GM19023 (cell line): Measurements from ENCODE around the gene FLNA.
A peak's percentile ranks its signal among the peaks of the same experiment; 100 is the strongest.

ENCODE experiments used
- ATAC-seq: cut with Tn5 transposase; IDR thresholded peaks from one replicate; pipeline ENCODE4 v1.9.1; 2021; ENCODE audit warnings: mild to moderate bottlenecking, moderate library complexity; ENCODE audit not compliant: unreplicated experiment

FLNA gene

DNA sequence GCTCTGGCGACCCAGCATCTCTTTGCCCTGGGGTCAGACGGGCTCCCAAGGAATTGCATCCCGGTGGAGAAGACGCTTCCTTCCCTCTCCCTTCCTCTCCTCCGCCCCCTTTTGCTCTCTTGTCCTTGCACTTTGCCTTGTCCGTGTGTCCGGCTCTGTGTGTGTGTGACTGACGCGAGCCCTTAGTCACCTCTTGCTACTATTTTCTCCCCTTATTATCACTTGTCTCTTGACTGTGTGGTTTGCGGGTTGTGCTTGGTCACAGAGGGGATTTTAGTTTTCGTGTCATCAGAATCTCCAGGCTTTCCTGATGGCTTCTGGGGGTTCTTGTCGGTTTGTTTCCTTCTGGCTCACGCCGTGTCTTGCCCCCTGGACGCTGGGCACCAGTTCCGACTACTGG is 31.4 kb downstream of the FLNA start:
- ATAC-seq, result peak; percentile 6

- ATAC-seq, result peak; percentile 69
Measured at GRCh38 chrX:154341399-154342298, 32.8 kb downstream of the FLNA start.

DNA sequence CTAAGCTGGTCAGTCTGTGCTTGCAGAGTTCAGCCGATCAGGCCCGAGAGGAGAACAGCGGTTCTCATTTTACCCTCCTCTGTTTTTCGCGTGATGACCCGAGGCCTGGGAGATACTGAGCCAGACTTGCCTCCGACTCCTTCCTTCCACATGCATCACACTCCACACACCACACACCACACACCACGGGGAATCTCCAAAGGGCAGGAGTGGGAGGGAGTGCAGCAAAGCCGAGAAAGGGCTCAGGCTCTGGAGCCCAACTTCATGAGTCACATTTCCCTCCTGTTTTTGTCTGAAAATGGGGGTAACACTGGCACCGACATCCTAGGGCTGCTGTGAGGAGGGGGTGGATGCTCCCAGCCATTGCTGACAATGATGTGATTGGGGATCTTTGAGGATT is 39.9 kb downstream of the FLNA start:
- no peak for ATAC-seq

GRCh38 chrX:154333837-154334271 is 40.6 kb downstream of the FLNA start:
- ATAC-seq, result no peak

DNA sequence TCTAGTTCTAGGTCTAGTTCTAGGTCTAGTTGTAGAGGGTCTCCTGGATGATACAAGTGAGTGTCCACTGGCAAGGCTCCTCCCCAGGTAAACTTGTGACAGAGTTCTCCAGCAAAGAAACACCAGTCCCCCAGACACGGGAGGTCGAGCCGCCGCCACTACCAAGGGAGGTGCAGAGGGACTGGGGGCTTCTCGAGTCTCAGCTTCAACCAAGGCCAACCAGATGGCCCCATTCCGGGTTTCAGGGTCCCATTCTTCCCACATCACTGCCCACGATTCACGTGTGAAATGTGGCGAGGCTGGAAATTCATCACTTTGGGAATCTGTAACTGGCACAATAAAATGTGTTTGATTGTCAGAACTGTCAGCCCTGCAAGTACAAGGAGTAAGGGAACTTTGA is 41.3 kb downstream of the FLNA start:
- no peak for ATAC-seq

DNA sequence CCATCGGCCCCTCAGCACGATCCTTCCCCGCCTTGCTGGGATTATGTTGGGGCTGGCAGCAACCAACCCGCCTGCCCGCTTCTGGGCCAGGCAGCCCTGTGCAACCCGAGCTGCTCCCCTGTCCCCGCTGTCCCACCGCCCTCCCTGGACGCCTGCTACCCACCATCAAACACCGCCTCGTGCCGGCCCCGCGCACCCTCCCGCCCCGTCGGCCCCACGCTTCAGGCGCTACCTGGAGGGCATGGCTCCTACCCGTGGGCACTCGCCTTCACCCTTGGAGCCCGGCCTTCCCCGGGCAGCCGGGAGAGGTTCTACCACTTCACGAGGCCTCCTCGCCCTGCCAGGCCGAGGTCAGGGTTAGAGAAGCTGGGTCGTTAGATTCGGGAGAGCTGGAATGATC is 41.9 kb downstream of the FLNA start:
- no peak for ATAC-seq

GRCh38 chrX:154329294-154329693 is 45.1 kb downstream of the FLNA start:
- ATAC-seq, result no peak

DNA sequence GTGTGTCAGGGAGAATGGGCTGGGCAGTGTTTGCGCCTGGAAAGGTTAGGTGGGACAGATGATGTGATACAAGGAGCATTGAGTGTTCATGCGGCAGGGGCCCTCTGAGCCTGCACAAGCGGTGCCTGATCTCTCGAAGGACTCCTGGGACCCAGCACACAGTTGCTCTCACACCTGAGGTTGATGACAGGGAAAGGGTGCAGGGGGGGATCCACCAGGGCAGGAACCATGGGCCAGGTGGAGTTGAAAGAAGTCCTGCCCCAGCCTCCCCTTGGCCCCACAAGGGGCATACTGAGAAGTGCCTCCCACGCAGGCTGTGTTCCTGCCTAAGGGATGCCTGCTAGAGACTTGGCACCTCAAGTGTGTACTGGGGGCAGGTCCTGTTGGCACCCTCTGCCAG is 45.8 kb downstream of the FLNA start:
- no peak for ATAC-seq

DNA sequence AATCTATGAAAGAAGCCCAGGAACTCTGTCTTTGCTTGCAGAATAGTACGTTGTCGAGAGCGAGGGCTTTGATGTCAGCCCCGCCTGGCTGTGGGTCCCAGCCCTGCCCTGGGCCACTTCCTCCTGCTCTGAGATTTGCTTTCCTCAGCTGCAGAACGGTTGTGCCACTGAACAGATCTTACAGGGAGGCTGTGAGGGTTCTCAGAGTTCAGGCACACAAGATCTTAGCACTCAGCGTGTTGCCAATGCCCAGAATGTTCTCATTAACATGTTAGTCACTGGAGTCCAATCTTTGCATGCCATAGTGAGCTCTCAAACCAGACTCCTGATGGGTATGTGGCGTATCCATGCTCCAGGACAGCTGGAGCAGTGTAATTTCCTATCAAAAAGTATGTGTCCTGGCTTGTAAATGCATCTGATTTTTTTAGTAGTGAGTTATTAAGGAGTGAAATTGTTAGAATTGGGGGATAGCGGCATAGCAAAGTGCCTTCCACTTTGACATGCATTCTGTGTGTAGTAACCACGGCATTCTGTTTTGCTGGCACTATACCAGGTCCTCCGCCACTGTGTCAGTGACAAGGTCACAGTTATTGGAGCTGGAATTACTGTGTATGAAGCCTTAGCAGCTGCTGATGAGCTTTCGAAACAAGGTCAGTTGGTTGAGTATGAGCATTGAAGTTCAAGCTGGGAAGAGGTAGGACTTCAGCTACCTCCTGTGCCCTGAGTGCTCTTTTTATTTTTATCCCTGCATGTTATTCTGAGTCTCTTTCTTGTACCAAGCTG is 47.2 kb downstream of the FLNA start:
- ATAC-seq, result no peak

GRCh38 chrX:154325541-154325940 is 48.9 kb downstream of the FLNA start:
- no peak for ATAC-seq

DNA sequence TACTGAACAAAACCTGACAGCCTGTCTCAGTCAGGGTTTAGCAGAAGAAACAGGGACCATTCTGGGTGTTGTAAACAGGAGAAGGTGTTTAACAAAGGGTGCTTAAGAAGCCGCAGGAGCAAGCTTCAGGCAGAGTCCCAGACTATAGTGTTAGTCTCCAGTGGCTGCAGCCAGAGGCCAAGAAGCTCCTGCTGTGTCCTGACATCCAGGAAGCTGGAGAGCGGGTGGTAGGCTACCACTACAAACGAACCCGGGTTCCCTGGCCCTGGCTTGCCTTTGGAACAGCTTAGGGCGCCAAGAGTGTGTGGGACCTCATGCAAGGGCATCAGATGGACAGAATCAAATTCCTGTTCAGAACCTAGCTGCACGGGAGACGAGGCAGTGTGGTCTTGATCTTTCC is 50.9 kb downstream of the FLNA start:
- no peak for ATAC-seq

DNA sequence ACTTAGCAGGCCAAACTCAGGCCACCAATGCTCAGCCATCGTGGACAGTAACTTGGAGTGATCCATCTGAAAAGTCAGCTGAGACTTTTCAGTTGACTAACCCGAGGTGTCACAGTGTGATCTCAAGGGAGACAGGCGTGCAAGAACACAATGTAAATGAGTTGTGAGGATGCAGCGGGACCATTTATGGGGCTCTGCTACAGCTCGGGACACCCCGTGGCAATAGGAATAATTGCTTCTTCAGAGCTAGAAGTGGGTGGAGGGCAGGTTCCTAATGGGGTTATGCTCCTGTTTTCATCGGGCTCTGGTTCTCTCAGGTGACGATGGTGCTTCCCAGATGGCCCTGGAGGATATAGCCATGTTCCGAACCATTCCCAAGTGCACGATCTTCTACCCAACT is 51.5 kb downstream of the FLNA start:
- ATAC-seq, result no peak

DNA sequence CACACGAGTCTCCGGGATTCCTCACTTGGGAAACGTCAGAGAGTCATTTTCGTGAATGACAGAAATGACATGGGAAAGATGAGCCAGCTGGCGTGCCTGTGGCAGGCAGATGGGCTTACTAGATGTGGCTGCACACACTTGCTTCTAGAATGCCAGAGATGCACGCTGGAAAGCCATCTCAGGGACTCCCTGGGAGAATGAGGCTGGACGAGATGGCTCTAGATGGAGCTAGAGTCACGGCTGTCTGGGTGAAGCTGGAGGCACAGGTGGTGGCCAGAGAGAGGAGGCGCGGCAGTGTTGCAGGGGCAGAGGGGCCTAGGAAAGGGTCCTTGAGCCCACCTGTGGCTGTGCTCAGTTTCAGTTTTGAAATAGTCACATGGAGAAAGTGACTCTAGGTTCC is 52.8 kb downstream of the FLNA start:
- ATAC-seq, result no peak

DNA sequence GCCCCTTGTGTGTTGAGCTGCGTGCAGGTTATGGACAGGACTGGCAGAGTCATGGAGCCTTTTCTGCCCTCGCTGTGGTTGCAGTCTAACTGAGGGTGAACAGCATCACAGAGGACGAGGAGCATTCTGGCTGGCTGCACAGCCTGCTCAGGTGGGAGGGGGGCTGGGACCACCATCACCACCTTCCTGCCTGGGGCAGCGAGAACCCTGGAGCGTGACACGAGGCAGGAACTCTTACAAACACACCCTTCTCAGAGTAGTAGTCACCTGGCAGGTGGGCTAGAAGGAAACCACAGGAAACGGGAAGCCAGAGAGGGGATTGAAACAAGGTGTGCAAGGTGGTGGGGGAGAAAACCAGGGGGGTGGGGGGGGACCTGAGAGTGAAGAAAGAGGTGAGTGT is 53.3 kb downstream of the FLNA start:
- no peak for ATAC-seq

DNA sequence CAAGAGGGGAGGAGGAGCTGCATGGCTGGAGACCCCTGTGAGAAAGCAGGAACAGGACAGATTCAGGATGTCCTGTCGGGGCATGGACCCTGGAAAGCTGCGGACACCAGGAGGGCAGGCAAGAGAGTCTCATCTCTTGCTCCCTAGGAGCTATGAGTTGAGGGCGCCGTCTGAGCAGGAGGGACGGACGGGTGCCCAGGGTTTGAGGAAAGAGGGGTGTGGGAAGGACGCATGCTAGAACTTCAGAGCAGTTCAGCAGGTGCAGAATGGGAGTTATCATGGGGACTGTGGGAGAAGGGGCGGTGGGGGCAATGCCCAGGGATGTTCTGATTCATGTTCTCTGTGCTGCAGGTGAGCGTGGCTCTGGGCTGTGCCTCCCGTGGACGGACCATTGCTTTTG is 54.0 kb downstream of the FLNA start:
- ATAC-seq, result no peak

- no peak for ATAC-seq
Measured at GRCh38 chrX:154317391-154317995, 56.9 kb downstream of the FLNA start.

DNA sequence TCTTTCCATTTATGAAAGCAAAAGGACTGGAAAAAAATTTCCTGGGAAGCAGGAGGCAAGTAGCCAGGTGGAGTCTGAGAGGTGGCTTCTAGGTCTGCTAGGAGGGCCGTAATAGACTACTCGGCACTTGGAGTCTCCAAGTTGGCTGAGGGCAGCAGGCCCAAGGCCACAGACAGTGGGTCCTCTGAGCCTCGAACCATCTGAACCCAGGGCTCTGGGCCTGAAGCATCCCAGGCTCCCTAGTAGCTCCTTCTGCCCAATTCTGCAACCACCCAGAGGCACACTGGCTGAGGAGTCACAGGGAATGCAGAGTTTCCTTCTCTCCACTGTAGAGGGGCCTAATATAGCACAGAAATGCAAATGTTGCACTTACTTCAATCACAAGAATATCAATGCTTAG is 59.0 kb downstream of the FLNA start:
- ATAC-seq, result no peak

- no peak for ATAC-seq
Measured at GRCh38 chrX:154313147-154313546, 61.3 kb downstream of the FLNA start.

DNA sequence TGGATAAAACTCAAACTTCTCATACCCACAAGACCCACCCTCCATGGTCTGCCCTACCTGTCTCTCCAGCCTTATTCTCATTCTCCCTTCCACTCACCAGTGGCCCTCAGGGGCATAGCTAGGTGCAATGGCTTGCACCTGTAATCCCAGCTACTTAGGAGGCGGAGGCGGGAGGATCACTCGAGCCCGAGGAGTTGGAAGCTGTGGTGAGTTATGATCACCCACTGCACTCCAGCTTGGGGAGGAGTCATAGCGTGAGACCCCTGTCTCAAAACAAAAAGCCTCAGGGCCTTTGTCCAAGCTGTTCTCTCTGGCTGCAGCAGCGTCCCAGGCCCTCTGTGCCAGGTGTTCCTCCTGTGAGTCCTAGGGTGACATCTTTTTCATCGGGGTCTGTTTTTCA is 62.3 kb downstream of the FLNA start:
- no peak for ATAC-seq

DNA sequence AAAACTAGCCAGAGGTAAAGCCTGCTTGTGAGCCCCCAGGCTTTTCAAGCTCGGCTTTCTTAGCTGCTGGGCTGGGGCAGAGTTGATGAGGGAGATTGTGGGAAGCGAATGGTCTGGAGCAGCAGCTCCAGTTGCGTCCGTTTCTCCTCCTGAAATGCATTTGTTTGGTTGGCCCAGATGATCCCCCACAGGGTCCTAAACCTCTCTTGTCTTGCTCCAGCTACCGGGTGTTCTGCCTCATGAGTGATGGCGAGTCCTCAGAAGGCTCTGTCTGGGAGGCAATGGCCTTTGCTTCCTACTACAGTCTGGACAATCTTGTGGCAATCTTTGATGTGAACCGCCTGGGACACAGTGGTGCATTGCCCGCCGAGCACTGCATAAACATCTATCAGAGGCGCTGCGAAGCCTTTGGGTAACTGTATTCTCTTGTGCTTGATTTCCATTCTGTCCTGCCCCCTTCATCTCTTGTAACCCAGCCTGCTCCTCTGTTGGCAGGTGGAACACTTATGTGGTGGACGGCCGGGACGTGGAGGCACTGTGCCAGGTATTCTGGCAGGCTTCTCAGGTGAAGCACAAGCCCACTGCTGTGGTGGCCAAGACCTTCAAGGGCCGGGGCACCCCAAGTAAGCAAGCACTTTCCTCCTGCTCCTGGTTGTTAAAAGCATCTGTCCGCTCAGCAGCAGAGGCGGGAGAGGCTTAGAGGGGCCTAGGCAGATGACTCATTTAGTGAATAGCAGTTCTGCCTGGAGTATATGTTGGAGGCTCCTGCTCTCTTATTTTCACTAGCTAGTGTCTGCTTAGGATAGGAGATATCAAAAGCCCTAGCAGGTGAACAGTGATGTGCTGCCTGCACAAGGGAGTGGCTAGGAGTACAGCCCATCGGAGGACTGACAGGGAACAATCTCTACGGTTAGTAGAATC is 63.6 kb downstream of the FLNA start:
- ATAC-seq, result no peak
